PC-9 (cell line): ENCODE results near the gene TOM1L2. TPM values are rescaled to one million over a fixed set of nuclear protein-coding genes. Genes with fewer than 3 reads are reported as not detected.

Experiments
- BruUV-seq: library from RNA; stranded (reverse); fragments of 400-500 nt; replicated peaks from 2 replicates; lab custom pipeline; 2021; lab: Mats Ljungman, UMichigan
- CTCF ChIA-PET: fragments of 300-600 bp; sonication (Branson Sonifier 250); formaldehyde crosslinking; loops from one replicate; lab custom pipeline; 2022; ENCODE audit warnings: antibody characterized with exemption; lab: Charles Lee
- POLR2A ChIA-PET: fragments of 300-600 bp; sonication (Branson Sonifier 250); formaldehyde crosslinking; loops from one replicate; lab custom pipeline; 2022; ENCODE audit warnings: antibody characterized with exemption; ENCODE audit not compliant: unreplicated experiment; lab: Charles Lee
- DNase-seq, 2 experiments: peaks; one replicate each; pipeline versions ENCODE4 v3.0.0 to v3.0.0-alpha.2; 2015 to 2022; ENCODE audit warnings: mixed read lengths in 1 of 2
- H2AFZ ChIP-seq: fragments of 200-600 bp; sonication (generic); 2 replicates; pipeline ENCODE4 v1.8.1; 2017; ENCODE audit warnings: antibody characterized with exemption
- H3F3A ChIP-seq: fragments of 200-600 bp; sonication (generic); 2 replicates; pipeline ENCODE4 v1.8.1; 2017; ENCODE audit warnings: antibody characterized with exemption, mild to moderate bottlenecking, low read depth; ENCODE audit not compliant: insufficient read depth
- H3K27ac ChIP-seq: fragments of 200-600 bp; sonication (generic); 2 replicates; pipeline ENCODE4 v1.6.1; 2016; ENCODE audit warnings: mixed run types
- H3K27me3 ChIP-seq: fragments of 200-600 bp; sonication (generic); 2 replicates; pipeline ENCODE4 v1.6.1; 2016; ENCODE audit warnings: low read depth, mixed run types; ENCODE audit not compliant: insufficient read depth
- H3K36me3 ChIP-seq: fragments of 200-600 bp; sonication (generic); 2 replicates; pipeline ENCODE4 v1.6.1; 2016; ENCODE audit warnings: low read depth, mixed run types
- H3K4me1 ChIP-seq: fragments of 200-600 bp; sonication (generic); replicated peaks from 2 replicates; pipeline ENCODE4 v1.6.1; 2016; ENCODE audit warnings: mixed run types; ENCODE audit not compliant: insufficient read depth
- H3K4me2 ChIP-seq: fragments of 200-600 bp; sonication (generic); 2 replicates; pipeline ENCODE4 v1.6.1; 2017; ENCODE audit warnings: mixed run types
- H3K4me3 ChIP-seq: fragments of 200-600 bp; sonication (generic); 2 replicates; pipeline ENCODE4 v1.6.1; 2016; ENCODE audit warnings: mixed run types
- H3K79me2 ChIP-seq: fragments of 200-600 bp; sonication (generic); 2 replicates; pipeline ENCODE4 v1.6.1; 2017; ENCODE audit warnings: low read depth, mixed run types
- H3K9me2 ChIP-seq: fragments of 200-600 bp; sonication (generic); 2 replicates; pipeline ENCODE4 v1.8.1; 2017; ENCODE audit warnings: mild to moderate bottlenecking; ENCODE audit not compliant: insufficient read depth
- H3K9me3 ChIP-seq: fragments of 200-600 bp; sonication (generic); 2 replicates; pipeline ENCODE4 v1.8.1; 2016; ENCODE audit warnings: low read depth; ENCODE audit not compliant: insufficient read depth
- H4K20me1 ChIP-seq: fragments of 200-600 bp; sonication (generic); 2 replicates; pipeline ENCODE4 v1.8.1; 2017; ENCODE audit not compliant: insufficient read depth
- EZH2 ChIP-seq: fragments of 200-600 bp; sonication (generic); IDR thresholded peaks from 2 replicates; pipeline ENCODE4 v1.8.0; 2017; ENCODE audit warnings: antibody characterized with exemption, low read depth
- intact Hi-C: fragments of 100-400 bp; cut with micrococcal nuclease; formaldehyde crosslinking; loops from one replicate; pipeline ENCODE4 v1.10.0; 2022; ENCODE audit not compliant: unreplicated experiment
- total RNA-seq: library from RNA; stranded (reverse); gene quantifications from 2 replicates; pipeline ENCODE4 v1.2.3, GENCODE V29; 2021
- TF ChIP-seq, protein P1 (sequence below): fragments of 200-600 bp; sonication (generic); conservative IDR thresholded peaks from 2 replicates; pipeline ENCODE4 v1.6.1; 2017; ENCODE audit warnings: mixed run types, antibody characterized with exemption, mild to moderate bottlenecking, moderate library complexity

Gene TOM1L2
- total RNA-seq, 1 experiment from 2014 or later, result 68.5 TPM

DNA sequence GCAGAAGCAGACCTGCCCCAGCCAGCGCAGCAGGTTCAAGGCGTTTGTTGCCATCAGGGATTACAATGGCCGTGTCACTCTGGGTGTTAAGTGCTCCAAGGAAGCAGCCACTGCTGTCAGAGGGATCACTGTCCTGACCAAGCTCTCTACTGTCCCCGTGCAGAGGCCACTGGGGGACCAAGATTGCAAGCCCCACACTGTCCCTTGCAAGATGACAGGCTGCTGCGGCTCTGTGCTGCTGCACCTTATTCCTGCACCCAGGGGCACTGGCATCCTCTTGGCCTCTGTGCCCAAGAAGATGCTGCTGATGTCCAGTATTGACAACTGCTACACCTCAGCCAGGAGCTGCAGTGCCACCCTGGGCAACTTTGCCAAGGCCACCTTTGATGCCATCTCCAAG is 39.1 kb upstream of the TOM1L2 start:
- no TSS peak for BruUV-seq
- DNase-seq, result no peak
- Histone ChIP-seq H4K20me1 (no peaks in the 10 kb centered on the region), H3K4me2 (no peak overlapping the region), H3K27me3 (no peaks in the 10 kb centered on the region), H3K79me2 (no peaks in the 10 kb centered on the region), H3K4me1 (peaks cover 28% of the 10 kb centered on the region), H3K9me3 (no peaks in the 10 kb centered on the region), H3K36me3 (no peaks in the 10 kb centered on the region), H2AFZ (no peak overlapping the region), H3K27ac (no peak overlapping the region), H3K4me3 (no peak overlapping the region), H3K9me2 (no peaks in the 10 kb centered on the region), H3F3A (peaks cover 23% of the 10 kb centered on the region)
- TF ChIP-seq, protein P1, sequence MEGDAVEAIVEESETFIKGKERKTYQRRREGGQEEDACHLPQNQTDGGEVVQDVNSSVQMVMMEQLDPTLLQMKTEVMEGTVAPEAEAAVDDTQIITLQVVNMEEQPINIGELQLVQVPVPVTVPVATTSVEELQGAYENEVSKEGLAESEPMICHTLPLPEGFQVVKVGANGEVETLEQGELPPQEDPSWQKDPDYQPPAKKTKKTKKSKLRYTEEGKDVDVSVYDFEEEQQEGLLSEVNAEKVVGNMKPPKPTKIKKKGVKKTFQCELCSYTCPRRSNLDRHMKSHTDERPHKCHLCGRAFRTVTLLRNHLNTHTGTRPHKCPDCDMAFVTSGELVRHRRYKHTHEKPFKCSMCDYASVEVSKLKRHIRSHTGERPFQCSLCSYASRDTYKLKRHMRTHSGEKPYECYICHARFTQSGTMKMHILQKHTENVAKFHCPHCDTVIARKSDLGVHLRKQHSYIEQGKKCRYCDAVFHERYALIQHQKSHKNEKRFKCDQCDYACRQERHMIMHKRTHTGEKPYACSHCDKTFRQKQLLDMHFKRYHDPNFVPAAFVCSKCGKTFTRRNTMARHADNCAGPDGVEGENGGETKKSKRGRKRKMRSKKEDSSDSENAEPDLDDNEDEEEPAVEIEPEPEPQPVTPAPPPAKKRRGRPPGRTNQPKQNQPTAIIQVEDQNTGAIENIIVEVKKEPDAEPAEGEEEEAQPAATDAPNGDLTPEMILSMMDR, result no peak
- TF ChIP-seq EZH2, result no peak
- POLR2A ChIA-PET, result interaction anchor here (0.6 kb wide), 1 partner anchor 845 kb away, joined by 3 read pairs; no protein-coding TSS in a partner anchor
- CTCF ChIA-PET, result no interaction called here
- intact Hi-C loops, result no loop called here

DNA sequence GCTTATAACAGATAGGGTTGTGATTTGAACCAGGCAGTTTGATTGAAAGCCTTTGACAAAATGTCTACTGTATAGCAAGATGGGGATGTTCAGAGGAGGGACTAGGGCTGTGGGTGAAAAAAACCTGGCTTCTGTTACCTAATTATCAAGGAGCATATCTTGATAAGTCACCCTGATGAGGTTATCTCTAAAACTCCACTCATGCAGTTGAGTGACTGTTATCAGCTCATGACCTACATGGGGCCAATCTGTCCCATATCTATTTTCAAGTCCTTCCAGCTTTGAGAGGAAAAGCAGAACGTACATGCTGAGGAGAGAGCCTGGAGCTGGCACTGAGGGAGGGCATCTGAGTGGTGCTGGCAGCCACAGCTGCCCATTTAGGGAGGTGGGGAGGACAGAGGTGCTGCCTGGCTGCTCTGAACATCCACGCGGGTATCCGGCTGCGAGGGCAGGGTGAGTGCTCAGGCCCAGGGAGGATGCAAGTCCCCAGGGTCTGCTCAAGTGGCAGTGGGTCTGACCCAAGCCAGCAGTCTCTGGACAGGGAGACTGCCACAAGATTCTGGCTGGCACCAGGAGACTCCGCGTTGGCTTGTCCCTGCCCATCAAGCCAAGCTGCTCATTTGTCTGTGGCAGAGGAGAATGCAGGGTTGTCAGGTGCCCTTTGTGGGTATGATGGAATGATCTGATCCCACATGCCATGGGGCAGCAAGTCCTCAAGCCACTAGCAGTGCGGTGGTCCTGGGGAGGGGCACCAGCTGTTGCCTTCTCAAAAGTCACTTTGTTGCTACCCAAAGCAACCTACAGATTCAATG is 37.6 kb upstream of the TOM1L2 start:
- Histone ChIP-seq H3K27me3 (no peaks in the 10 kb centered on the region), H3F3A (peaks cover 38% of the 10 kb centered on the region), H2AFZ (no peak overlapping the region), H3K4me3 (no peak overlapping the region), H3K9me2 (no peaks in the 10 kb centered on the region), H3K27ac (peak overlapping the region; percentile 78), H3K4me2 (peak overlapping the region; percentile 18; the same call in 1 of the 2 replicates), H3K4me1 (peaks cover 43% of the 10 kb centered on the region), H3K79me2 (no peaks in the 10 kb centered on the region), H3K9me3 (no peaks in the 10 kb centered on the region), H3K36me3 (no peaks in the 10 kb centered on the region), H4K20me1 (no peaks in the 10 kb centered on the region)
- no peak for TF ChIP-seq EZH2
- TF ChIP-seq, protein P1, result no peak
- ChIA-PET POLR2A (no interaction called here), CTCF (interaction anchor here (0.6 kb wide), 1 partner anchor 21 kb away, joined by 4 read pairs; no protein-coding TSS in a partner anchor)
- no TSS peak for BruUV-seq
- DNase-seq, result no peak
- intact Hi-C loops, result loop anchor here (2.0 kb wide), 2 partner anchors 19 to 51 kb away; no protein-coding TSS in a partner anchor

- H3K4me2 ChIP-seq, result peak overlapping the region; percentile 58
- no peaks in the 10 kb centered on the region for H3K79me2 ChIP-seq
- H3K9me3 ChIP-seq, result no peaks in the 10 kb centered on the region
- no peak overlapping the region for H2AFZ ChIP-seq
- H3F3A ChIP-seq, result peaks cover 39% of the 10 kb centered on the region
- no peaks in the 10 kb centered on the region for H4K20me1 ChIP-seq
- CTCF ChIA-PET, result interaction anchor here (1.3 kb wide), 1 partner anchor 25 kb away, joined by 3 read pairs; no protein-coding TSS in a partner anchor
- H3K4me3 ChIP-seq, result no peak overlapping the region
- peak; percentile 77 to 94 for DNase-seq
- H3K27me3 ChIP-seq, result no peaks in the 10 kb centered on the region
- H3K4me1 ChIP-seq, result peaks cover 54% of the 10 kb centered on the region
- POLR2A ChIA-PET, result interaction anchor here (0.8 kb wide), 1 partner anchor 73 kb away, joined by 8 read pairs; no protein-coding TSS in a partner anchor
- intact Hi-C loops, result loop anchor here (2.0 kb wide), 2 partner anchors 18 to 50 kb away; no protein-coding TSS in a partner anchor
- H3K27ac ChIP-seq, result peak overlapping the region; percentile 78
- TF ChIP-seq EZH2, result no peak
- TF ChIP-seq, protein P1, result no peak
- no peaks in the 10 kb centered on the region for H3K36me3 ChIP-seq
- BruUV-seq, result TSS peak; percentile 14
- H3K9me2 ChIP-seq, result no peaks in the 10 kb centered on the region
Observed at GRCh38 chr17:18008496-18009268, 36.5 kb upstream of the TOM1L2 start.
